Measurements from ENCODE around the gene NEK6.

DNA sequence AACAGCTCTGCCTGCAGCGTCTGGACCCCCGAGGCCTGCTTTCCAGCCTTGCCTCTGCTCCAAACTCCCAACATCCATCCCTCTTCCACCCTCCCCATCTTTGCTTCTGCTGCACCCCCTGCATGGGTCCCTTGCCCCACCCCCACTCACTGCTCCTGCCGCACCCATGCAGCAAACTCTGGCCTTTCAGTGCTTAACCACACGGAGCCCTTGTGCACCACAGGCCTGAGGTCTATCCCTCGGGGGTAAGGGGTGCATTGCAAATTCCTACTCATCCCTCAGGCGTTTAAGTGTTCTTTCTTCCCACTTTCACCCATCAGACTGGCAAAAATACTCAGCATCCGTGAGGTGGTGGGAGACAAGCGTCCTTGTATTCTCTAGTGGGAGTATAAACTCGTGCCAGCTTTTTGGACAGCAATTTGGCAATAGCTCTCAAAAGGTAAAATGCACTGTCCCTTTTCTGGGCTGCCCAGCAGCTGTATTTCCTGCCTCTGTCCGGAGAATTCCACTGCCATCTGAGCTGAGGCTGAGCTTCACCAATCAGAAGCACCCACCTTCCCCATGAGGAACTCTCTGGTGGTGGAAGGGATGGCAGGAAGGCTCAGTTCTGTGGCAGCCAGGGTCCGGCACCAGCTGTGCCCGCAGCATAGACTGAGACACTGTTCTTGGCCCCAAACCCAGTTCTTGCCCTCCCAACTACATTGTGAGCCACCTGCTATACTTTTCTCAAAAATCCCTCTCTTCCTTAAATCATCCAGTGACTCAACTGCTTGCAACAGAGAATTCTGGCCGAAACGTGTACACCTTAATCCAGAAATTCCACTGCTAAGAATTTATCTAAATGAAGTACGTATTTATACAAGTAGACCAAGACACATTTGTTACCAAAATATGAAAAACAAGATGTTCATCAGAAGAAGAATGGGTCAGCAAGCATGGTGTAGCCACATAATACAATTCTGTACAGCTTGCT is 142.5 kb downstream of the NEK6 start:
- TF ChIP-seq, protein P1, sequence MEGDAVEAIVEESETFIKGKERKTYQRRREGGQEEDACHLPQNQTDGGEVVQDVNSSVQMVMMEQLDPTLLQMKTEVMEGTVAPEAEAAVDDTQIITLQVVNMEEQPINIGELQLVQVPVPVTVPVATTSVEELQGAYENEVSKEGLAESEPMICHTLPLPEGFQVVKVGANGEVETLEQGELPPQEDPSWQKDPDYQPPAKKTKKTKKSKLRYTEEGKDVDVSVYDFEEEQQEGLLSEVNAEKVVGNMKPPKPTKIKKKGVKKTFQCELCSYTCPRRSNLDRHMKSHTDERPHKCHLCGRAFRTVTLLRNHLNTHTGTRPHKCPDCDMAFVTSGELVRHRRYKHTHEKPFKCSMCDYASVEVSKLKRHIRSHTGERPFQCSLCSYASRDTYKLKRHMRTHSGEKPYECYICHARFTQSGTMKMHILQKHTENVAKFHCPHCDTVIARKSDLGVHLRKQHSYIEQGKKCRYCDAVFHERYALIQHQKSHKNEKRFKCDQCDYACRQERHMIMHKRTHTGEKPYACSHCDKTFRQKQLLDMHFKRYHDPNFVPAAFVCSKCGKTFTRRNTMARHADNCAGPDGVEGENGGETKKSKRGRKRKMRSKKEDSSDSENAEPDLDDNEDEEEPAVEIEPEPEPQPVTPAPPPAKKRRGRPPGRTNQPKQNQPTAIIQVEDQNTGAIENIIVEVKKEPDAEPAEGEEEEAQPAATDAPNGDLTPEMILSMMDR (IDR thresholded peaks at IDR 0.05) = no peak
- TF ChIP-seq POLR2A (IDR thresholded peaks at IDR 0.05) = no peak
